Uterus (tissue), 2 donors: ENCODE measurements around the gene KLF13.

Source experiments
- POLR2A ChIP-seq, 2 donors: fragments of 450-650 bp; IDR thresholded peaks; one replicate each; pipeline ENCODE4 v1.6.1; 2016; ENCODE audit warnings: antibody characterized with exemption in 2 of 2, mild to moderate bottlenecking in 1 of 2, moderate library complexity in 1 of 2
- TF ChIP-seq, protein P1 (sequence below), 4 experiments: fragments of 200-600 bp in 2 of 4; fragments of 450-650 bp in 2 of 4; sonication (generic) in 2 of 4; IDR thresholded peaks; one replicate each; pipeline ENCODE4 v1.5.1; 2016 to 2019; ENCODE audit warnings: antibody characterized with exemption in 4 of 4, mild to moderate bottlenecking in 2 of 4, moderate library complexity in 1 of 4

DNA sequence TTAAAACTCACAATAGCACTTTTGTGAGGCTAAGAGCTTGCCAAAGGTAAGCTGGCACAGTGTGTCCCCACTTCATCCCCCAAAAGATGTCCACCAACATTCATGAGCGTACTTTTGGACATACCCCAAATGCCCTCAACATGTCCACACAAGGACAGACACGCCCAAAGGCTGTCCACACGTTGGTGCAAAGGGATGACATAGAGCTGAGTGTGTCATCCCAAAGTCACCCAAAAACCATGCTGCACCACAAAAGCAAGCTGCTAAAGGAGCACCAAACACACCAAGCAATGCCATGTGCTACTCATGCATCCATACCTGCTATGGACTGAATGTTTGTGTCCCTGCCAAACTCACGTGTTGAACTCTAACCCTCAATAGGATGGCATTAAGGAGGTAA, 57.9 kb downstream of the KLF13 start:
- TF ChIP-seq, protein P1, sequence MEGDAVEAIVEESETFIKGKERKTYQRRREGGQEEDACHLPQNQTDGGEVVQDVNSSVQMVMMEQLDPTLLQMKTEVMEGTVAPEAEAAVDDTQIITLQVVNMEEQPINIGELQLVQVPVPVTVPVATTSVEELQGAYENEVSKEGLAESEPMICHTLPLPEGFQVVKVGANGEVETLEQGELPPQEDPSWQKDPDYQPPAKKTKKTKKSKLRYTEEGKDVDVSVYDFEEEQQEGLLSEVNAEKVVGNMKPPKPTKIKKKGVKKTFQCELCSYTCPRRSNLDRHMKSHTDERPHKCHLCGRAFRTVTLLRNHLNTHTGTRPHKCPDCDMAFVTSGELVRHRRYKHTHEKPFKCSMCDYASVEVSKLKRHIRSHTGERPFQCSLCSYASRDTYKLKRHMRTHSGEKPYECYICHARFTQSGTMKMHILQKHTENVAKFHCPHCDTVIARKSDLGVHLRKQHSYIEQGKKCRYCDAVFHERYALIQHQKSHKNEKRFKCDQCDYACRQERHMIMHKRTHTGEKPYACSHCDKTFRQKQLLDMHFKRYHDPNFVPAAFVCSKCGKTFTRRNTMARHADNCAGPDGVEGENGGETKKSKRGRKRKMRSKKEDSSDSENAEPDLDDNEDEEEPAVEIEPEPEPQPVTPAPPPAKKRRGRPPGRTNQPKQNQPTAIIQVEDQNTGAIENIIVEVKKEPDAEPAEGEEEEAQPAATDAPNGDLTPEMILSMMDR (IDR thresholded peaks at IDR 0.05): no peak
- no peak for TF ChIP-seq POLR2A (IDR thresholded peaks at IDR 0.05)
